ENCODE measurements around the gene ELF2.
"Not testable (repeated sequence)": the region's sequence is repeated elsewhere in the genome, so short reads cannot be mapped to it uniquely, and the experiment has no call there.

ELF2 gene

DNA sequence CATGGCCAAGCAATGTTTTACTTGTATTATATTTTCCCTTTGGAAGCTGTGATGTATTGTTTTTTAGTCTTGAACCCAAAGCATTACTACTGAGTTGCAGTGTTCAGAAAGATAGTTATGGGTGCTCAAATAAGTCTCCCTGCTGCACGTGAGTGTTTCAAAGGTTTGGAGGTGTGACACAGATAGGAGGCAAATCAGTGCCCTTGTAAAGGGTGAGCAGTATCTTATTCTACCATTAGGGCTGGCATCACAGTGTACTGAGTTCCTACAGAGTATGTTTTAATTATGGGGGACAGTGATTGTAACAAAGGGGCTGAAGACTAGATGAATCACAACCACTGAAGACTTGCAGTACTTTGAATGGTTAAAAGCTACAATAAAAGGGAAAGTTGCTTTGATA, 123.1 kb downstream of the ELF2 start:
- Histone ChIP-seq H3K4me1 (ENCODE audit: insufficient read depth, low read length) (peaks cover 6% of the 10 kb centered on the region), H3K9ac (ENCODE audit: low read depth, low read length) (no peak overlapping the region), H3K9me3 (ENCODE audit: control insufficient read depth, insufficient read depth, low read length) (no peaks in the 10 kb centered on the region), H3K36me3 (ENCODE audit: insufficient read depth, low read length) (peaks cover under 1% of the 10 kb centered on the region; the same call in 1 of the 2 replicates)

DNA sequence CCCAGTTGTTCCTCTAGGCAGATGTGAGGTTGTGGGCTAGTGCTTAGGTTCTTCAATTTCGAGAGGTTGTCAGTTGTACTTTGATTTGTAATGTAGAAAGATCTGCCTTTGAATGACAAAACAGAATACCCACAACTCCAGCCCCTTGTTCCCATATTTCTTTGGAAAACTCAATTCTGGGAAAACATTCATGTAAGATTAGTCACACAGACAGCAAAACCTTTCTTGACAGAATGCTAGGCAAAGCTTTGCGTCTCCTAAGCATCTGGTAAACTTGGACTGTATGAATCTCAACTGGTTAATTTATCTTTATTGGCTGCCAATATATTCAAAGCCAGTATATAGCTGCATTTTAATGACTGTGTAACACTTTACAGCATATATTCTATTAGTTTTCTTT, 126.6 kb downstream of the ELF2 start:
- Histone ChIP-seq H3K4me1 (ENCODE audit: insufficient read depth, low read length) (peaks cover 6% of the 10 kb centered on the region), H3K9ac (ENCODE audit: low read depth, low read length) (no peak overlapping the region), H3K9me3 (ENCODE audit: control insufficient read depth, insufficient read depth, low read length) (no peaks in the 10 kb centered on the region), H3K36me3 (ENCODE audit: insufficient read depth, low read length) (peaks cover 5% of the 10 kb centered on the region; the same call in 1 of the 2 replicates)

DNA sequence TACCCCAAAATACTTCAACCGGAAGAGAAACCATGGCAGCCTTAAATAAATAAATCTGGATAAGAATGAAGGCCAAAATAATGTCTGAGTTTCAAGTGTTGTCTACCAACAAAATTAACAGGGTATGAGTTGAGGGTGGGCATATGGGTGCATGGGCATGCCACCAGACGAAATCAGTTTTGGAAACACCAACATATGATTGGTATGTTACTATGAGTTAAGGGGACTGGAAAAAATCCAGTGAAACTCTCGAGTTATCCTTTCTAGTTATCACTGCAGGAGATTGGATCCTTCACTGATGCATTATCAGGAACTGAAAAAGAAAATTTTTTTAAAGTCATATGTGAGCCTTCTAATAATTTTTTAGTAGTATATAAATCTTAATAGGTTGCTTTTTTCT, 129.0 kb downstream of the ELF2 start:
- Histone ChIP-seq H3K9me3 (ENCODE audit: control insufficient read depth, insufficient read depth, low read length) (no peaks in the 10 kb centered on the region), H3K4me1 (ENCODE audit: insufficient read depth, low read length) (peaks cover 6% of the 10 kb centered on the region), H3K36me3 (ENCODE audit: insufficient read depth, low read length) (peaks cover 18% of the 10 kb centered on the region)

DNA sequence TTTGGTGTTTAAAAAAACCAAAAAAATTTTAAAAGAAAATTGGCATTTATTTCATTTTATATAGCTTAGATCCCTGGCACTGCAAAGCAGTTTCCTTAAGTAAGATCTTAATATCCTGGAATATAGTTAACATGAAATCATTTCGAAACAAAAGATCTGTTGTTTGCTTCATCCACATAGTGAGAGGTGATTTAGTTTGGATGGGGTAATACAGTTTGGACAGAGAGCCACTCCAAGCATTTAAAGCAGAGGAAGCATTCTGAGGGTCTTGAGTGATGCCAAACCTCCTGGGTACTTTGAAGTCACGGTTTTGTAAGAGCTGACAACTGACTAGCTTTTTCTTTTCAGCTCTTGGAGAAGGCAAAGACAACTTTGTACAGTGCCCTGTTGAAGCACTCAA, 132.7 kb downstream of the ELF2 start:
- Histone ChIP-seq H3K4me1 (ENCODE audit: insufficient read depth, low read length) (peaks cover 4% of the 10 kb centered on the region; the same call in 1 of the 2 replicates), H3K36me3 (ENCODE audit: insufficient read depth, low read length) (peaks cover 19% of the 10 kb centered on the region), H3K9me3 (ENCODE audit: control insufficient read depth, insufficient read depth, low read length) (no peaks in the 10 kb centered on the region), H3K9ac (ENCODE audit: low read depth, low read length) (no peak overlapping the region)

More for the DNA sequence above, 129.0 kb downstream of the ELF2 start:
- H3K9ac ChIP-seq (ENCODE audit: low read depth, low read length): no peak overlapping the region

DNA sequence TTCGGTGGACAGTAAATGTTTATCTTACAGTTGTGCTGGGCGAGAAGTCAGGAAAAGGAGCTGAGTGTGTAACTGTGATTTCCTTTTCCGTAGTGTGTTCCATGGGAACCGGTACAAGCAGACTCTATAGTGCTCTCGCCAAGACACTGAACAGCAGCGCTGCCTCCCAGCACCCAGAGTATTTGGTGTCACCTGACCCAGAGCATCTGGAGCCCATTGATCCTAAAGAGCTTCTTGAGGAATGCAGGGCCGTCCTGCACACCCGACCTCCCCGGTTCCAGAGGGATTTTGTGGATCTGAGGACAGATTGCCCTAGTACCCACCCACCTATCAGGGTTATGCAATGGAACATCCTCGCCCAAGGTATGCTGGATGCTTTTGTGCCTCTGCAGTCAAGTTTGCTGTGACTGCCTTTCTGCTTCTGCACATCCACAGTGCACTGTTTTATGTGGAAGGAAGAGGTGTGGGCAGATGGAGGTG, 134.0 kb downstream of the ELF2 start:
- Histone ChIP-seq H3K36me3 (ENCODE audit: insufficient read depth, low read length) (peaks cover 19% of the 10 kb centered on the region), H3K9ac (ENCODE audit: low read depth, low read length) (no peak overlapping the region), H3K9me3 (ENCODE audit: control insufficient read depth, insufficient read depth, low read length) (no peaks in the 10 kb centered on the region), H3K4me1 (ENCODE audit: insufficient read depth, low read length) (peaks cover 4% of the 10 kb centered on the region; the same call in 1 of the 2 replicates)

DNA sequence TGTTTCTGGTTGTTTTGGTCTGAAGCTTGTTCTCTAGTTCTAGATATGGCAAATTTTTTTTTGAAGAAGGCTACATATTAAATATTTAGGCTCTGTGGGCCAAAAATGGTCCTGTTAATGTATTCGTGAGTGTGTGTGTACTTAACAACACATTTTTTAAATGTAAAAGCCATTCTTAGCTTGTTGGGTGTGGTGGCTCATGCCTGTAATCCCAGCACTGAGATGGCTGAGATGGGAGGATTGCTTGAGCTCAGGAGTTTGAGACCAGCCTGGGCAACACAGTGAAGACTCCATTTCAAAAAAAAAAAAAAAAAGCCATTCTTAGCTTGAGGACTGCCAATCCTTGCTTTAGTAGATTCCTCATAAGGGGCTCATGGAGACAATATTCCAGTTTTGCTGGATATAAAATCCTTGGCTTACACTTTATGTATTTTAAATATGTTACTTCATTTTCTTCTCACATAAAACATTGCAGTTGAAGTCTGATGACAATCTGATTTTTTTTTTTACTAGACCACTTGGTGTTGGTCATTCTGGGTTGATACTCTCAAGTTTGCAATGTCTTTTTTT, 138.1 kb downstream of the ELF2 start:
- Histone ChIP-seq H3K9me3 (ENCODE audit: control insufficient read depth, insufficient read depth, low read length) (no peaks in the 10 kb centered on the region), H3K4me1 (ENCODE audit: insufficient read depth, low read length) (peaks cover 4% of the 10 kb centered on the region; the same call in 1 of the 2 replicates), H3K36me3 (ENCODE audit: insufficient read depth, low read length) (peaks cover 10% of the 10 kb centered on the region), H3K9ac (ENCODE audit: low read depth, low read length) (no peak overlapping the region)

DNA sequence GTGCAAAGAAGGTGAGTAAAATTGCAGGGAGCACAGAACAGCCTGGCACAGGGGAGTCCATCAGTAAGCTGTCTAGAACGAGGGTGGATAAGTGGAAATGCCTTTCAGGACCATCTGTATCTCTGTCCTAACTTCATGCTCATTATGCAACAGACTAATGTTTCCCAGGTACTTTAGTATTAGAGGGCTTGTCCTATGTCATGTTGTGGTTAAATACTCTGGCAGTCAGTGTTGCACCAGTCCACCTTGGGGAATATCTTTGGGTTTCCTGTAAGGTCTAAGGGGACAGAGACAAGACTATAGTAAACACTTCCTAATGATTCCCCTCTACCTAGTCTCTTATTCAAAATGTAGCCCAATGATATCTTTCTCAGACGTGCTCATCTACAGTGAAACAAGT, 140.1 kb downstream of the ELF2 start:
- H3K4me1 ChIP-seq (ENCODE audit: insufficient read depth, low read length): peaks cover 4% of the 10 kb centered on the region; the same call in 1 of the 2 replicates
- H3K36me3 ChIP-seq (ENCODE audit: insufficient read depth, low read length): peaks cover 8% of the 10 kb centered on the region
- no peak overlapping the region for H3K9ac ChIP-seq (ENCODE audit: low read depth, low read length)
- no peaks in the 10 kb centered on the region for H3K9me3 ChIP-seq (ENCODE audit: control insufficient read depth, insufficient read depth, low read length)

DNA sequence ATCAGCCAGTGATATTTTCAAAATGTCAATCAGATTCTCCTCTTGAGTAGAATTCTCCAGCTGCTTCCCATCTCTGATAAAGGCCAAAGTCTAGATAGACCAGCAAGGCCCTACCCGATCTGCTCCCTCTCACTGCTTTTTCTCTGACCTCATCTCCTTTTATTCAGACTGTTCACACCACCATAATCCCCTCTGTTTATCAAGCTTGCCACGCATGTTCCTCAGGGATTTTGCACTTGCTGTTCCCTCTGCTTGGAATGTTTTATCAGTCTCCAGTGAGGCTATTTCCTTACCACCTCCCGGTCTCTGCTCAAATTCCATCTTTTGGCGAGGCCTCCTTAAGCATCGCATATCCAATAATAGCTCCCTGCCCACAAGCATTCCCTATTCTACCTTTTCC, 141.4 kb downstream of the ELF2 start:
- Histone ChIP-seq H3K9me3 (ENCODE audit: control insufficient read depth, insufficient read depth, low read length) (no peaks in the 10 kb centered on the region), H3K36me3 (ENCODE audit: insufficient read depth, low read length) (peaks cover 8% of the 10 kb centered on the region), H3K4me1 (ENCODE audit: insufficient read depth, low read length) (peaks cover 4% of the 10 kb centered on the region; the same call in 1 of the 2 replicates), H3K9ac (ENCODE audit: low read depth, low read length) (no peak overlapping the region)

DNA sequence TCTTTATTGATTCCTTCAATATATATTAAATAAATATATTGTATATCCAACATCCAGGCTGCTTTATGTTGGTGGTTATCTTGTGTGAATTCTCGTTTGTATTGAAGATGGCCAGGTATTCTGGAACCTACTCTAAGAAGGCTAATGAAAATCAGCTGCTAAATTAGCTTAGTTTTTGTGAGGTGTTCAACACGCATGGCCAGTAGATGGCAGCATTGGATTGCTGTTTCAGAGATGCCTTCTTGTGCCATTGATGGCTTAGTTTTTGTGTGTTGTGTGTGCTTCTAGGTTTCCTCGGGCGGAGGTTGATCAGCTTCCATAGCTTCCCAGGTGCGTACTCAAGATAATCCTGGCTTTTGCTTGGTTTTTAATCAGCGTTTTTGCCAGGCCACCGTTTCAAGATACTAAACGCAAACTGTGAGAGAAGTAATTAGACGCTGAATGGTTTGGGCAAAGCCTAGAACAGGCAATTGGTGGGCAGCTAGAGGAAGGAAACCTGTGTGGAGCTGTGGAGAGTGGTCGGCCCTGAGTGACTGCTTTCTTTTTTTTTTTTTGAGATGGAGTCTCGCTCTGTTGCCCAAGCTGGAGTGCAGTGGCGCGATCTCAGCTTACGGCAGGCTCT, 146.3 kb downstream of the ELF2 start:
- H3K9ac ChIP-seq (ENCODE audit: low read depth, low read length): no peak overlapping the region
- peaks cover 13% of the 10 kb centered on the region for H3K4me1 ChIP-seq (ENCODE audit: insufficient read depth, low read length)
- no peaks in the 10 kb centered on the region for H3K9me3 ChIP-seq (ENCODE audit: control insufficient read depth, insufficient read depth, low read length)
- H3K36me3 ChIP-seq (ENCODE audit: insufficient read depth, low read length): peaks cover 2% of the 10 kb centered on the region; the same call in 1 of the 2 replicates

DNA sequence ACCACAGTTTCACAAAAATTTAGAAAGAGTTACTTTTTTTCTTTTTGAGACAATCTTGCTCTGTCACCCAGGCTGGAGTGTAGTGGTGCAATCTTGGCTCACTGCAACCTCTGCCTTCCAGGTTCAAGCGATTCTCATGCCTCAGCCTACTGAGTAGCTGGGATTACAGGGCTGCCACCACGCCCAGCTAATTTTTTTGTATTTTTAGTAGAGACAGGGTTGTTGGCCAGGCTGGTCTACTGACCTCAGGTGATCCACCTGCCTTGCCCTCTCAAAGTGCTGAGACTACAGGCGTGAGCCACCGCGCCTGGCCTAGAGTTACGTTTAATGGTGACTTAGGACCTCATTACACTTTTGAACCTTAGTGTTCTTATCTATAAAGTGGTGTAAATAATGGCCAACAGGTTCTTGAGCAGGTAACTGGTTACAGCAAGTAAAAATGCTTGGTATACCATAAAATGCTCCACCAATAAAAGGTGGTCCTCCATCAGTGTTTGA, 147.1 kb downstream of the ELF2 start:
- peaks cover 16% of the 10 kb centered on the region for H3K4me1 ChIP-seq (ENCODE audit: insufficient read depth, low read length)
- not testable (repeated sequence) for H3K9me3 ChIP-seq (ENCODE audit: control insufficient read depth, insufficient read depth, low read length); H3K36me3 ChIP-seq (ENCODE audit: insufficient read depth, low read length); H3K9ac ChIP-seq (ENCODE audit: low read depth, low read length)

DNA sequence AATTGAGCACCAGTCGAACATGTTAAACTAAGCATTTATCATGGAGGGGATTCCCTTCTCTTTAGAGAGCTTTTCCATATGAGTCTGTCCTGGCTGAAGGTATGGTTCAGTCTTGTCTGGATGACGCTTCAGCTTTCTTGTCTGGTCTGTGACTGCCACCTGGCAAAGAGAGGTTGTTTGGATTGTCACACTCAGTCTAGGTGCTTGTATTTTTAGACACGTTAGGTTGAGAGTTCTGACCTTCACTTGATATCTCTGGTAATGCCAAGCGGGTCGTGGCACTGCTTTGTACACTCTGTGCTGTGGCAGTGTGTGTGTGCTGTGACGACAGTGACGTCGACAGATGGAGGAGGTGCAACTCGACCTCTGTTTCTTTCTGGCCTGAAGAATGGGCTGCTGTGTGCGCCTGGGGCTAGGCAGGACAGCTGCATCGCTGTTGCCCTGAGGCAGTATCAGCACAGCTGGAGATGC, 148.8 kb downstream of the ELF2 start:
- H3K4me1 ChIP-seq (ENCODE audit: insufficient read depth, low read length): peaks cover 19% of the 10 kb centered on the region
- H3K9ac ChIP-seq (ENCODE audit: low read depth, low read length): no peak overlapping the region
- no peaks in the 10 kb centered on the region for H3K36me3 ChIP-seq (ENCODE audit: insufficient read depth, low read length)
- no peaks in the 10 kb centered on the region for H3K9me3 ChIP-seq (ENCODE audit: control insufficient read depth, insufficient read depth, low read length)

DNA sequence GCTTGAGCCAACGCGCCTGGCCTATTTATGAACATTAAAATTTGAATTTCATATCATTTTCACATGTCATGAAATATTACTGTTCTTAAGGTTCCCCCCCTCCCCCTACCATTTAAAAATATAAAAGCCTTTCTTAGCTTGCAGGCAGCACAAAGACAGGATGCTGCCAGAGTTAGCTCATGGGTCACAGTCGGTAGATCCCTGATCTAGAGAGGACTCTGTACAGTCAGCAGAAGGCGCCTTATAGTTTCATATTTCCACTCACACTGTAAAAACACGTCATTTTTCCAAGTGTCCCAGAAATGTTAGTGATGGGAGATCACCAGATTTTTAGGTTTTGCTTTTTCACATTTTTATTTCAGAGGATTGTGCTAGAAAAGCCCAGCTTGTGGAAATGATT, 149.2 kb downstream of the ELF2 start:
- Histone ChIP-seq H3K36me3 (ENCODE audit: insufficient read depth, low read length) (no peaks in the 10 kb centered on the region; the same call in 1 of the 2 replicates), H3K4me1 (ENCODE audit: insufficient read depth, low read length) (peaks cover 22% of the 10 kb centered on the region), H3K9me3 (ENCODE audit: control insufficient read depth, insufficient read depth, low read length) (no peaks in the 10 kb centered on the region), H3K9ac (ENCODE audit: low read depth, low read length) (no peak overlapping the region)

DNA sequence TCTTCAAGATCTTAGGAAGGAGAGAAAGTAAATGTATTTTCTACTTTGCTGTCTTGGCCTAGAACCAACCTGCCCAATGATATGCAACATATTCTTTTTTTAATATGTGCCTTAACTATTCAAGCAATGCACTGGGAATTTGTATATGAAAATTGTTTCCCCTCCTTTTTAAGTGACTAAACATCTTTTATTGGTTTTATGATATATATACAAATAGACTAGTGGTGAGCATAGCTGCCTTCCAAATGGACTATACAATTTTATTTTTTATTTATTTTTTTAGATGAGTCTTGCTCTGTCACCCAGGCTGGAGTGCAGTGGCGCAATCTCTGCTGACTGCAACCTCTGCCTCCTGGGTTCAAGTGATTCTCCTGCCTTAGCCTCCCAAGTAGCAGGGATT, 151.2 kb downstream of the ELF2 start:
- H3K36me3 ChIP-seq (ENCODE audit: insufficient read depth, low read length): peaks cover 3% of the 10 kb centered on the region; the same call in 1 of the 2 replicates
- H3K9ac ChIP-seq (ENCODE audit: low read depth, low read length): no peak overlapping the region
- peaks cover 23% of the 10 kb centered on the region for H3K4me1 ChIP-seq (ENCODE audit: insufficient read depth, low read length)
- no peaks in the 10 kb centered on the region for H3K9me3 ChIP-seq (ENCODE audit: control insufficient read depth, insufficient read depth, low read length)

DNA sequence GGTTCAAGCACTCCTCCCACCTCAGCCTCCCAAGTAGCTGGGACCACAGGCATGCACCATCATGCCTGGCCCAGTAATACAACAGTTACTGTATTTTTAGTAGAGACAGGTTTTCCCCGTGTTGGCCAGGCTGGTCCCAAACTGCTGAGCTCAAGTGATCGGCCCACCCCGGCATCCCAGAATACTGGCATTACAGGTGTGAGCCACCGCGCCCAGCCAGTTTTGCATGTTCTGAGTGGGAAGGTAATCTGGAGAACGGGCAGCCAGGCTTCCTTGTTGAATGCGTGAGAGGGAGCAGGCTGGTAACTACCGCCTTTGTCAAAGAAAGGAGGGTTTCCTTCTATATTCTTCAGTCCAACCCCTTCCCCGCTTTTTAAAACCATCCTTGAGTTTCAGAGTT, 152.3 kb downstream of the ELF2 start:
- H3K4me1 ChIP-seq (ENCODE audit: insufficient read depth, low read length): peaks cover 31% of the 10 kb centered on the region
- H3K36me3 ChIP-seq (ENCODE audit: insufficient read depth, low read length): peaks cover 3% of the 10 kb centered on the region; the same call in 1 of the 2 replicates
- H3K9me3 ChIP-seq (ENCODE audit: control insufficient read depth, insufficient read depth, low read length): no peaks in the 10 kb centered on the region
- H3K9ac ChIP-seq (ENCODE audit: low read depth, low read length): no peak overlapping the region

DNA sequence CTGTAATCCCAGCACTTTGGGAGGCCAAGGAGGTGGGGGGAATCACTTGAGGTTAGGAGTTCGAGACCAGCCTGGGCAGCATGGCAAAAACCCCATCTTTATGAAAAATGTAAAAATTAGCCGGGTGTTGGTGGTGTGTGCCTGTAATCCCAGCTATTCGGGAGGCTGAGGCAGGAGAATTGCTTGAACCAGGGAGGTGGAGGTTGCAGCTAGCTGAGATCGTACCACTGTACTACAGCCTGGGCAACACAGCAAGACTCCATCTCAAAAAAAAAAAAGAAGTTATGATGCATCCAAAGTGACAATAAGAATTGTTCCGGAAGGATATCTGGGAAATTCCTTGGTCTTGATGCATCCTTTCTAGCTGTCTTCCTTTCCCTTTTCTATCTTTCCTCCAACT, 154.2 kb downstream of the ELF2 start:
- H3K4me1 ChIP-seq (ENCODE audit: insufficient read depth, low read length): peaks cover 29% of the 10 kb centered on the region
- H3K9ac ChIP-seq (ENCODE audit: low read depth, low read length): no peak overlapping the region
- peaks cover 3% of the 10 kb centered on the region; the same call in 1 of the 2 replicates for H3K36me3 ChIP-seq (ENCODE audit: insufficient read depth, low read length)

More for the DNA sequence above, 154.2 kb downstream of the ELF2 start:
- no peaks in the 10 kb centered on the region for H3K9me3 ChIP-seq (ENCODE audit: control insufficient read depth, insufficient read depth, low read length)

All from ES-I3 (cell line).